ENCODE measurements around the gene IL27RA.
A peak's percentile ranks its signal among the peaks of the same experiment; 100 is the strongest.

Gene IL27RA

GRCh38 chr19:14088634-14089411 lies 57.3 kb downstream of the IL27RA start:
- DNase-seq (ENCODE audit: low read depth in 2 of 2) = no peak

- DNase-seq (ENCODE audit: low read depth in 2 of 2) = no peak
Measured at GRCh38 chr19:14089412-14089661, 57.8 kb downstream of the IL27RA start.

DNA sequence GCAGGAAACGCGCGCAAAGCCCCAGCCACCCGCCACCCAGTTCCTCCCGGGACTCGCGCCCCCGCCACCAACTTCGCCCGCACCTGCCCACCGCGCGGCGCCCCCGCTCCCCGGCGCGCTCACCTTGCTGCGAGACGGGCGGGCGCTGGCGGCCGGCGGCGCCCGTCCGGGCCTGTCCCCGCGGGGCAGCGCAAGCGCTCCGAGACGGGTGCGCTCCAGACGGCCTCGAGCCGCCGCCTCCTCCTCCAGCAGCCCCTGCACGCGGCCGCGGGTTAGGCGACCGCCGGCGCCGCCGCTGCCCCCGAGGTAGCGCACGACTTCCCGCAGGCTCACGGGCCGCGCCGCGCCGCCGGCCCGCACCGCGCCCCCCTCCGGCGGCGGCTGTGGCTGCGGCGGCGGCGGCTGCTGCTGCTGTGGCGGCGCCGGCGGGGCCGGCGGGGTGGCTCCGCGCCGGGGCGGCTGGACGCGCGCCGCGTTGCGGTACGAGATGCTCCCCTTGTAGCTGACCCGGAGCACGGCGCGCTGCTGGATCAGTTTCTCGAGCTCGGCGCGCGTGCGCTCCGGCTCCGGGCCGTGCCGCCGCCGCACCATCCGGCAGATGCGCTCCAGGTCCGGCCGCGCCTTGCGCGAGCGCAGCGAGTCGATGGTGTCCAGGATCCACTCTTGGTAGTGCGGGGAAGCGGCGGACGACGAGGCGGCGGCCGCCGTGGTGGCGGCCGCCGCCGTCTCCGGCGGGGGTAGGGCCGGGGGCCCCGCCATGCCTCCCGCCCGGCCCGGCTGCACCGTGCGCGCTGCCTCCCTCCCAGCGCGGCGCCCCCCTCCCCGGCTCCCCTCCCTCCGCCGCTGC lies 58.3 kb downstream of the IL27RA start:
- peak in 1 of 2 experiments; percentile 20 for DNase-seq (ENCODE audit: low read depth in 2 of 2)

- peak; percentile 84 to 87 for DNase-seq (ENCODE audit: low read depth in 2 of 2)
Measured at GRCh38 chr19:14090509-14091080, 59.0 kb downstream of the IL27RA start, which contains the start of gene SAMD1. Gene SAMD1, minus strand, starts transcription at chr19:14090751.

DNA sequence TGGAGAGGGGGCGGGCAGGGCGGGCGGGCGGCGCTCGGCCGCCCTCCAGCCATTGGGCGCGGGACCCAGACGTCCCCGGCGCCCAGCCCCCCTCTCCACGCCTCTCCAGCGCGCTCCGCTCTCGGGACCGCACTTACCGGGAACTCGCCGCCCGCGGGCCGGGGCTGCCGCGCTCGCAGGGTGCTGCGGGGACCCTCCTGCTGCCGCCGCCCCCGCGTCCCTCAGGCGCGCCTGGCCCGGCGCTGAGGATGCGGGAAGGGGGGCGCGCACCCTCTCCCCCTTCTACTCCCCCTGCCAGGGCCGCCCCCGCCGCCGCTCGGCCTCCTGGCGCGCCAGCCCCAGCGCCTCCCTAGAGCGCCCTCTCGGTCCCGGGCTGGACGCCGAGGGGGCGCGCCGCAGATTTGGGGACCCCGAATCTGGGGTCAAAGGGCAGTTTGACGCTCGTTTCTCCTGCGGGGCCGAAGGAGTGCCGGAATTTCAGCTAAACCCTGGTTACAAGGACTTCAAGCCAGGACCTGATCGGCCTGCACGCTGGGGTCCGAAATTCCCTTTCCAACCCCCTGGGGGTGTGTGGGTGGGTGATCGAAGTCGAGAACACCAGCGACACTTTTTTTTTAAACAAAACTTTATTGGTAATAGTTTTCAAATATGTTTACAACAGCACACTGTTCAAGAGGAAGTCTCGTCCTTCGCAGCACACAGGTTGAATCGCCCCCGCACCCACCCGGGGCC lies 59.7 kb downstream of the IL27RA start:
- peak; percentile 23 to 31 for DNase-seq (ENCODE audit: low read depth in 2 of 2)

DNA sequence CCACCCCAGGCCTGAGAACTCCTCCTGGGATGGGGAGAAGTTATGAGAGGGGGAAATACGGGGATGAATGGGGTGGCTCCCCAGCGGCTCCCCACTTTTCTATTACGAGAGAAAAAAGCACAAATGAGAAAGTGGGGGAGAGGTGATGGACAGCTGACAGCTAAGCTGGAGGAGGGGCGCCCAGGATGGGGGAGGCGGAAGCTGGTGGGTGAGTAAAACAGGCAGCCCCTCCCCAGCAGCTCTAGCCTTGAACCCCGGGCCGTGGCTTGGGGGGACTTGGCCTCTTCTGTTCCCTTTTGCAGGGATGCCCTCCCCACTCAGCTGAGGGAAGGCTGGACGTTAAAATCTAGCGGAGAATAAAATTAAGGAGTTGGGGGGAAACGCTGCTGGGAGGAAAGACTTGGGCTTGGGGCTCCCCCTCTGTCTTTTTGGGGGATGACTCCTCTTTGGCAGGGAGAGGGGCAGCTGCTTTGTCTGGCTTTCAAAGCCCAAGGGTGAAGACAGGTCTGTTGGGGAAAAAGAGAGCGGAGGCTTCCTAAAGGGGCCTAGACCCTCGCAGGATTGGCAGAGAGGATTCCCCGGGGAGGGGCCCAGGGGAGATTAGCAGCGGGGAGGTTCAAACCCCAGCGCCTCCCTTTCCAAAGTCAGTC lies 60.4 kb downstream of the IL27RA start:
- no peak for DNase-seq (ENCODE audit: low read depth in 2 of 2)

DNA sequence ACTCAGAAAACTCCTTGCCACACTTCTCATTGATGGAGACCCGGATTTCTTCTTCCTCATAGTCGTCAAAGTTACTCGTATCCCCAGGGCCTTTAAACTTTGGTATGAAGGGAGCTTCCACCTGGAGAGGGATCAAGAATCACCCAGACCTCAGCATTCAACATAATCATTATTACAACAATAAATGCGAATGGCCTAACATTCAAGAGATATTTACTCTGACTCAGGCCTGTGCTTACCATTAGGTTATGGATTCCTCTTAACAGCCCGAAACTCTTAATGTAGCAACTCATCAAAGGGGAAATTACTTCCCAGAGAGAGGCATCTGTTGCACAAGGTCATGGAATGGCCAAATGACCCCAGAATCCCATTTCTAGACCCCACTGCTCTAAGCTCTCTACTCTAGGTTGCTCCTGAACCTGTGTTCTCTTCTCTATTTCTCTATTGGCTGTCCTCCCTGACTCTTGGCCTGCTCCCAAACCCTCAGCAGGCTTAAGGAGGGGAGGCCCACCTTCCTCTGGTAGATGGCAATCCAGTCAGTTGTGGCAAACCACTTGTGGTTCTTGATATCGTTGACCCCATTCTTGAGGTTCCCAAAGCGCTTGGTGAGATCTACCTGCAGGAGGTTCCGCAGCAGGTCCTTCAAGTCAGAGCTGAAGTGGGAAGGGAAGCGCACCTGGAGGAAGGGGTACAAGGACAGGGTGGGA lies 61.7 kb downstream of the IL27RA start:
- DNase-seq (ENCODE audit: low read depth in 2 of 2) = no peak

DNA sequence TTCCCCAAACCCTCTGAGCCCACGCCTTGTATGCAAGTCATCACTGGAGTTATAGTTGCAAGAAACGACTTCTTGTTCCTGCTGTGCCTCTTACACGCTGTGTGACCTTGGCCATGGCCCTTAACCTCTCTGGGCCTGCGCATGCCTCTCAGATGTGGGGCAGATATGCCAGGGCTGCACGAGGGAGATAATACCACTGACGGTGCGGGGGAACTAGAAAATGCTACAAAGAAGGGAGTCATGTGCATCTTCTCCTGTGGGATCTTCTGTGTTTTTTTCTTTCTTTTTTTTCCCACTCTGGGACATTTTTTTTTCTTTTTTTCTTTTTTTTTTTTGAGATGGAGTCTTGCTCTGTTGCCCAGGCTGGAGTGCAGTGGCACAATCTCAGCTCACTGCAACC lies 63.3 kb downstream of the IL27RA start:
- DNase-seq (ENCODE audit: low read depth in 2 of 2) = no peak

GRCh38 chr19:14096272-14096992 lies 64.9 kb downstream of the IL27RA start:
- DNase-seq (ENCODE audit: low read depth in 2 of 2) = no peak

DNA sequence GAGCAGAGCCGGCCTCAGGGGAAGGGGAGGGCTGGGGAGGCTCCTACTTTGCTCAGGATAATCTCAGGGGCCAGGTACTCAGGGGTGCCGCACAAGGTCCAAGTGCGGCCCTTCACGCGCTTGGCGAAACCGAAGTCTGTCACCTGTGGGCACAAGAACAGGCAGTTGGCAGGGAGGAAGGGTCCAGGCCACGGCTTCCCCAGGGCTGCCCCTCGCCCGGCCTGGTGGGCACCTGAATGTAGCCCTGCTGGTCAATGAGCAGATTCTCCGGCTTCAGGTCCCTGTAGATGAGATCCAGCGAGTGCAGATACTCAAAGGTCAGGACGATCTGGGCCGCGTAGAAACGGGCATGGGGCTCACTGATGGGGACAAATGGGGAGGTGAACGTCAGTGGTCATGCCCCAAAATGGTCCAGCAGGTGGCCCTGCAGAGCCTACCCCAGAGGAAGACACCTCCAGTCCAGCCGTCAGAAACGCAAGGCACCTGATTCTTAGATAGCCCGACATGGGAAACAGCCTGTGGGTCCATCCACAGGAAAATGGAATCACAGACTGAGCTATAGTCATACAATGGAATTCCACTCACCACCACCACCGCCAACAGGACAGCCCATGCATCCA lies 66.1 kb downstream of the IL27RA start:
- DNase-seq (ENCODE audit: low read depth in 2 of 2) = no peak

GRCh38 chr19:14101003-14101545 lies 69.5 kb downstream of the IL27RA start:
- no peak for DNase-seq (ENCODE audit: low read depth in 2 of 2)

DNA sequence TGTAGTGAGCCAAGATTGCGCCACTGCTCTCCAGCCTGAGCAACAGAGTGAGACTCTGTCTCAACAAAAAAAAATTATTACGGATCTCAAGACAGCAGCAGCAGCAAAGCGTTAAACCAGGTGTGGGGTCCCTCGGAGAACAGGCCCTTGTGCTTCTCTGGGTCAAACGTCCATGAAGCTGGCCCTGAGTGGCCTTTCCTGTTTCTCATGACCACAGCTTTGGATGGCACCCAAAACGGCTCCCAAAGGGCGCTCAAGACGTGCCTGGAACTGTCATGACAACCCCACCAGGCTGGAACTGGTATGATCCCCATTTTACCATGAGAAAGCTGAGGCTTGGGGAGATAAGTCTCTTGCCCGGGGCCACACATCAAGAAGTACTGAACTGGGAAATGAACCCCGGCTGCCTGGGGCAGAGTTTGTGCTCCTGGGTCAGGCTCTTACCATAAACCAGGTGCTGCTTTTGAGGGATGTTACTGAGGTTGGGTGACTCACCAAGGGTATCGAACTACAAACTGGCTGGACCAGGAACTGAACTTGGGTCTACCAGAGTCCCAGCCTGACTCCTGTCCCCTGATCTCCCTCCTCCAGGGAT lies 70.6 kb downstream of the IL27RA start:
- no peak for DNase-seq (ENCODE audit: low read depth in 2 of 2)

- no peak for DNase-seq (ENCODE audit: low read depth in 2 of 2)
Measured at GRCh38 chr19:14102756-14103155, 71.2 kb downstream of the IL27RA start.
